Measurements from ENCODE around the gene NAA80. TPM values are rescaled to one million over a fixed set of nuclear protein-coding genes. Genes with fewer than 3 reads are reported as not detected.

NAA80 gene
- total RNA-seq, 1 donor from 2014 or later = 17.3 TPM

GRCh38 chr3:50251220-50251619 lies 48.0 kb downstream of the NAA80 start:
- Mint-ChIP-seq H3K4me3 (no peak overlapping the region), H3K4me1 (peaks cover 24% of the 10 kb centered on the region), H3K36me3 (ENCODE audit: low read depth) (peaks cover 21% of the 10 kb centered on the region), H3K27ac (peak overlapping the region; percentile 80), H3K27me3 (no peaks in the 10 kb centered on the region), H3K9me3 (no peaks in the 10 kb centered on the region)
- intact Hi-C loops (cut with micrococcal nuclease) = no loop called here
- DNase-seq = no peak

- H3K27ac Mint-ChIP-seq = peak overlapping the region; percentile 37
- peaks cover 28% of the 10 kb centered on the region for H3K4me1 Mint-ChIP-seq
- H3K27me3 Mint-ChIP-seq = no peaks in the 10 kb centered on the region
- intact Hi-C loops (cut with micrococcal nuclease) = no loop called here
- peaks cover 20% of the 10 kb centered on the region for H3K36me3 Mint-ChIP-seq (ENCODE audit: low read depth)
- no peaks in the 10 kb centered on the region for H3K9me3 Mint-ChIP-seq
- H3K4me3 Mint-ChIP-seq = no peak overlapping the region
- no peak for DNase-seq
Measured at GRCh38 chr3:50250514-50250913, 48.7 kb downstream of the NAA80 start.

GRCh38 chr3:50249457-50249856 lies 49.7 kb downstream of the NAA80 start:
- peaks cover 35% of the 10 kb centered on the region for H3K4me1 Mint-ChIP-seq

GRCh38 chr3:50248387-50248786 lies 50.8 kb downstream of the NAA80 start:
- Mint-ChIP-seq H3K4me1 (peaks cover 43% of the 10 kb centered on the region), H3K4me3 (peak overlapping the region; percentile 64)

More at GRCh38 chr3:50249457-50249856, 49.7 kb downstream of the NAA80 start:
- H3K36me3 Mint-ChIP-seq (ENCODE audit: low read depth) = peaks cover 18% of the 10 kb centered on the region
- H3K4me3 Mint-ChIP-seq = no peak overlapping the region
- intact Hi-C loops (cut with micrococcal nuclease) = no loop called here
- H3K27ac Mint-ChIP-seq = no peak overlapping the region
- no peak for DNase-seq
- H3K27me3 Mint-ChIP-seq = no peaks in the 10 kb centered on the region
- H3K9me3 Mint-ChIP-seq = no peaks in the 10 kb centered on the region

GRCh38 chr3:50246517-50246954 lies 52.7 kb downstream of the NAA80 start:
- H3K9me3 Mint-ChIP-seq = no peaks in the 10 kb centered on the region
- no peaks in the 10 kb centered on the region for H3K27me3 Mint-ChIP-seq
- H3K4me3 Mint-ChIP-seq = peak overlapping the region; percentile 86
- intact Hi-C loops (cut with micrococcal nuclease) = loop anchor here (1.0 kb wide), 5 partner anchors 8 to 54 kb away; no protein-coding TSS in a partner anchor
- H3K36me3 Mint-ChIP-seq (ENCODE audit: low read depth) = peaks cover 14% of the 10 kb centered on the region
- DNase-seq = peak; percentile 94
- H3K27ac Mint-ChIP-seq = peak overlapping the region; percentile 92
- H3K4me1 Mint-ChIP-seq = peaks cover 57% of the 10 kb centered on the region

More at GRCh38 chr3:50248387-50248786, 50.8 kb downstream of the NAA80 start:
- no peak for DNase-seq
- Mint-ChIP-seq H3K9me3 (no peaks in the 10 kb centered on the region), H3K36me3 (ENCODE audit: low read depth) (peaks cover 13% of the 10 kb centered on the region), H3K27ac (peak overlapping the region; percentile 85), H3K27me3 (no peaks in the 10 kb centered on the region)
- intact Hi-C loops (cut with micrococcal nuclease) = no loop called here

Other genes starting within 250 kb of the NAA80 start
- 154 and 161 TPM in 2 replicates for gene RBM5, start 210.5 kb downstream of the NAA80 start, total RNA-seq
- gene SEMA3F, start 144.1 kb downstream of the NAA80 start, total RNA-seq = 0.14 and 0.31 TPM in 2 replicates
- not detected in 2 replicates for gene GNAT1, start 107.8 kb downstream of the NAA80 start, total RNA-seq
- gene SLC38A3, start 94.1 kb downstream of the NAA80 start, total RNA-seq = not detected in 2 replicates
- 225 and 232 TPM in 2 replicates for gene GNAI2, start 63.2 kb downstream of the NAA80 start, total RNA-seq
- gene SEMA3B, start 30.3 kb downstream of the NAA80 start, total RNA-seq = 0.45 and 0.82 TPM in 2 replicates
- not detected in 2 replicates for gene LSMEM2, start 20.3 kb downstream of the NAA80 start, total RNA-seq
- 231 and 233 TPM in 2 replicates for gene IFRD2, start 7.0 kb downstream of the NAA80 start, total RNA-seq
- 7.1 and 7.3 TPM in 2 replicates for gene HYAL3, start within 50 bp of the NAA80 start, total RNA-seq
- 0.28 and 0.50 TPM in 2 replicates for gene HYAL1, start 4.2 kb upstream of the NAA80 start, total RNA-seq
- gene HYAL2, start 23.3 kb upstream of the NAA80 start, total RNA-seq = 14.4 and 16.3 TPM in 2 replicates
- 24.4 and 25.0 TPM in 2 replicates for gene TUSC2, start 28.8 kb upstream of the NAA80 start, total RNA-seq
- 68.3 and 68.8 TPM in 2 replicates for gene RASSF1, start 41.4 kb upstream of the NAA80 start, total RNA-seq
- gene ZMYND10, start 46.3 kb upstream of the NAA80 start, total RNA-seq = 1.2 and 1.3 TPM in 2 replicates
- gene NPRL2, start 51.4 kb upstream of the NAA80 start, total RNA-seq = 38.1 and 43.0 TPM in 2 replicates
- 23.9 and 27.0 TPM in 2 replicates for gene CYB561D2, start 51.5 kb upstream of the NAA80 start, total RNA-seq
- 20.3 and 20.5 TPM in 2 replicates for gene TMEM115, start 60.1 kb upstream of the NAA80 start, total RNA-seq
- 0.23 and 0.62 TPM in 2 replicates for gene CACNA2D2, start 204.2 kb upstream of the NAA80 start, total RNA-seq

Data from activated CD4-positive, alpha-beta T cell treated with anti-CD3 and anti-CD28 coated beads, Interleukin-2, amount 10 ng/mL, durations not matched to agents 24 days and 14 days (primary cell).